NCI-H1694 (cell line): ENCODE measurements around the gene GAREM2.

Source experiments
- DNase-seq: peaks from one replicate; lab custom pipeline; 2025; lab: John Stamatoyannopoulos, UW

Gene GAREM2

DNA sequence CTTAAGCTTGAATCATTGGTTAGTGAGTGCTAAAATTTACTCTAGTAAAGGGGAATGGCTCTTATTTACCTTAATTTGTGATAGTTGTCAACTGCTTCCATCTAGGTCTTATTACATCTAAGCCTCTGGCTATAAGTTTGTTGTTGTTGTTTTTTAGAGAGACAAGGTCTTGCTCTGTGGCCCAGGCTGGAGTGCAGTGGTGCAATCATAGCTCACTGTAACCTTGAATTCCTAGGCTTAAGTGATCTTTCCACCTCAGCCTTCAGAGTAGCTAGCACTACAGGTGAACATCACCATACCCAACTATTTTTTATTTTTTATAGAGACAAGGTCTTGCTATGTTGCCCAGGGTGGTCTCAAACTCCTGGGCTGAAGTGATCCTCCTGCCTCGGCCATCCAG, 65.0 kb downstream of the GAREM2 start:
- DNase-seq: no peak

DNA sequence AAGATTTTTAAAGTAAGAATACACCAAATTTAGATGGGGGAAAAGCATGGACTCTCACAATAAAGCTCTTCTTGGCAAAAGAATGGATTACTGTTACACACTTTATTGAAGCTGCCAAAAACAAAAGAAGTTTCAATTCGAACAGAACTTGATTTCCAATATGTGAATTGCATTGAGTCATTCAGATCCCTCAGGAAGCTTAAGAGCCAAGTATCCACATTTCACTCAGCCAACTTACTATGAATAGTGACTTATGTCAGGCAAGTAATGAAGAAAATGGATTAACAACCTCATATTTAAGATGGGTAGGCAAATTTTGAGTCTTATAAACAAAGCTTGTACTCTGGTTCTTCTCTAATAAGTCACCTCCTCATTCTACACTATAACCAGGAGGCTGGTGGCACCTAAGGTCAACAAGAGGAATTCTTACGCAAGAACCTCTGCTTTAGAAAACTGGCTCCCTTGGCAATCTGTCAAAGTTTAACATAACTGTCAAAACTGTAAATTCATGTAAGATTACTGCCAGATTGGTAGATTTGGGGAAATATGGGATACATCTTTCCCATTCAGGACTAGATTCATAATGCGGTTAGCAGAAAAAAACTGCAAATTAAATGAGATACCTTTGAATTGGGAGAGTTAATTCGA, 65.5 kb downstream of the GAREM2 start:
- no peak for DNase-seq
